GM12892 (cell line): ENCODE data around the gene TNFAIP8L1.

ENCODE experiments used
- POLR2A ChIP-seq: IDR thresholded peaks from 2 replicates; pipeline ENCODE4 v1.6.1; 2011; ENCODE audit warnings: low read depth, low read length, control low read depth
- POLR2AphosphoS5 ChIP-seq: IDR thresholded peaks from 2 replicates; pipeline ENCODE4 v1.6.1; 2011; ENCODE audit warnings: low read depth, low read length, control low read depth
- TAF1 ChIP-seq: IDR thresholded peaks from 2 replicates; pipeline ENCODE4 v1.6.1; 2011; ENCODE audit warnings: low read depth, mild to moderate bottlenecking, control low read depth, low read length, borderline replicate concordance

DNA sequence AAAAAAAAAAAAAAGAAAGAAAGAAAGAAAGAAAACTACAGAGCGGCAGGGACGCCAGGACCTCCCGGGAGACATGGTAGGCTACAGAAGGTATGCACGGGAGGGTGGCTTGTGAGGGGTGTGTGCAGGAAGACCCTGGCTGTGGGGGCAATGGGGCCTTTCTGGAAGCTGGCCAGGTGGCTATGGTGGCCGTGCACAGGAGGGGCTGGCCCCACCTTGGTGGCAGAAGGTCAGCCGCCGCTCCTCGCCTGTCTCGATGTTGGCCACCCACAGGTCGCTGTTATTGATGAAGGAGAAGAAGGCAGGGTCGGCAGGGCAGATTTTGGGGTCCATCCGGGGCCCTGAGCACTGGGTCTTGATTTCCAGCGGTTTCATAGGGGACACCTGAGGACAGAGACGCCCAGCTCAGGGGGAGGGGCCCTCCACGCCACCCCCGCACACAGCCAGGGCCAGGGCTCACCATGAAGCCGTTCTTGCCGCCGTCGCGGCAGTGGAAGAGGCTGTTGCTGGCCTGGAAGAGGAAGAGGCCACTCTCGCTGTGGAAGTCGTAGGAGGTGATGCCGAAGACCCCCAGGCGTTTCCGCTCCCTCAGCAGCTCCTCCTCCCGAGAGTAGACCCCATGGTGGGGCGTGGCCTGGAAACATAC lies 64.5 kb downstream of the TNFAIP8L1 start:
- TF ChIP-seq POLR2AphosphoS5 (no peak), POLR2A (no peak), TAF1 (no peak)
